DND-41 (cell line): Measurements from ENCODE around the gene TASOR2.

Experiments used
- ATAC-seq: fragments of 200-7000 bp; cut with Tn5 transposase; 3 replicates; pipeline ENCODE4 v1.9.1; 2021; ENCODE audit warnings: low read depth; ENCODE audit not compliant: insufficient read depth
- DNase-seq: peaks from one replicate; pipeline ENCODE4 v3.0.0-alpha.2; 2020
- H2AFZ ChIP-seq: 2 replicates; pipeline ENCODE4 v1.6.0; 2012; ENCODE audit warnings: low read depth, low read length
- H3K27ac ChIP-seq: 2 replicates; pipeline ENCODE4 v1.5.1; 2012; ENCODE audit warnings: low read length, inconsistent platforms
- H3K27me3 ChIP-seq: fragments of 200-600 bp; sonication (generic); 2 replicates; pipeline ENCODE4 v1.6.0; 2012; ENCODE audit warnings: low read length, mild to moderate bottlenecking, inconsistent platforms; ENCODE audit not compliant: insufficient read depth, poor library complexity
- H3K36me3 ChIP-seq: 2 replicates; pipeline ENCODE4 v1.5.1; 2012; ENCODE audit warnings: low read length, inconsistent platforms; ENCODE audit not compliant: insufficient read depth
- H3K4me1 ChIP-seq: 2 replicates; pipeline ENCODE4 v1.5.1; 2012; ENCODE audit warnings: mild to moderate bottlenecking, low read length; ENCODE audit not compliant: insufficient read depth
- H3K4me2 ChIP-seq: 2 replicates; pipeline ENCODE4 v1.6.0; 2012; ENCODE audit warnings: mild to moderate bottlenecking, moderate library complexity, low read length, inconsistent platforms; ENCODE audit not compliant: insufficient read depth
- H3K4me3 ChIP-seq, 2 experiments: fragments of 200-600 bp in 1 of 2; shearing (Covaris generic) in 1 of 2; 2 replicates each; pipeline ENCODE4 v1.5.1; 2012 to 2016; ENCODE audit warnings: inconsistent platforms in 2 of 2, low read length in 2 of 2, mild to moderate bottlenecking in 2 of 2, low read depth in 1 of 2, moderate library complexity in 1 of 2
- H3K79me2 ChIP-seq: 2 replicates; pipeline ENCODE4 v1.6.0; 2012; ENCODE audit warnings: low read length, inconsistent platforms; ENCODE audit not compliant: insufficient read depth
- H3K9ac ChIP-seq: 2 replicates; pipeline ENCODE4 v1.6.0; 2012; ENCODE audit warnings: low read depth, mild to moderate bottlenecking, inconsistent platforms, low read length, moderate library complexity
- H3K9me3 ChIP-seq: 2 replicates; pipeline ENCODE4 v1.5.1; 2012; ENCODE audit warnings: low read length, moderate library complexity, mild to moderate bottlenecking, inconsistent platforms; ENCODE audit not compliant: insufficient read depth, severe bottlenecking
- H4K20me1 ChIP-seq: 2 replicates; pipeline ENCODE4 v1.6.0; 2012; ENCODE audit warnings: low read length; ENCODE audit not compliant: insufficient read depth
- EZH2 ChIP-seq: IDR thresholded peaks from 3 replicates; pipeline ENCODE4 v1.6.1; 2012; ENCODE audit warnings: borderline replicate concordance, low read depth, mild to moderate bottlenecking, moderate library complexity, low read length, inconsistent platforms; ENCODE audit not compliant: severe bottlenecking
- TF ChIP-seq, protein P1 (sequence below): IDR thresholded peaks from 2 replicates; pipeline ENCODE4 v1.5.1; 2012; ENCODE audit warnings: borderline replicate concordance, low read length, moderate library complexity, mild to moderate bottlenecking; ENCODE audit not compliant: poor library complexity, severe bottlenecking; ENCODE audit errors: extremely low read depth

TASOR2 gene

DNA sequence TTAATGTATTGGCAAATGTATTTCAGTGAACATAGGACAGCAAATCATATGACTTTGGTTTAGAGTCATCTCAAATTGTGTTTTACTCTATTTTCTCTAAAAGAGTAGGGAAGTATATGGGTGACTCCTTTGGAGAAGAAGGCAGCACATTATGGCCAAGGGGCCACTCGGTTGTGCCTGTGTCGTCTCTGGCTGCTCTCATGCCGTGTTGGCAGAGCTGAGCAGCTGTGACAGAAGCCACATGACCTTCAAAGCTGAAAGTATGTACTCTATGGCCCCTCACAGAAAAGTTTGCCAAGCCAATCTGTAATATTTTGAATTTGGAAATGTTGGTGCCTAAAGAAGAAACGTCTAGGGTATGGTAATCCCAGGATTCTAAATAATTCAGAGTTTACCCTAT is 47.5 kb downstream of the TASOR2 start:
- Histone ChIP-seq H3K9me3 (no peaks in the 10 kb centered on the region), H4K20me1 (no peaks in the 10 kb centered on the region), H3K4me3 (no peak overlapping the region), H3K79me2 (peaks cover 5% of the 10 kb centered on the region; the same call in 1 of the 2 replicates), H3K4me2 (no peak overlapping the region), H3K36me3 (peaks cover 77% of the 10 kb centered on the region), H2AFZ (no peak overlapping the region), H3K27me3 (no peaks in the 10 kb centered on the region), H3K4me1 (no peaks in the 10 kb centered on the region), H3K9ac (no peak overlapping the region), H3K27ac (no peak overlapping the region)
- ATAC-seq (no peak), DNase-seq (no peak)
- TF ChIP-seq, protein P1, sequence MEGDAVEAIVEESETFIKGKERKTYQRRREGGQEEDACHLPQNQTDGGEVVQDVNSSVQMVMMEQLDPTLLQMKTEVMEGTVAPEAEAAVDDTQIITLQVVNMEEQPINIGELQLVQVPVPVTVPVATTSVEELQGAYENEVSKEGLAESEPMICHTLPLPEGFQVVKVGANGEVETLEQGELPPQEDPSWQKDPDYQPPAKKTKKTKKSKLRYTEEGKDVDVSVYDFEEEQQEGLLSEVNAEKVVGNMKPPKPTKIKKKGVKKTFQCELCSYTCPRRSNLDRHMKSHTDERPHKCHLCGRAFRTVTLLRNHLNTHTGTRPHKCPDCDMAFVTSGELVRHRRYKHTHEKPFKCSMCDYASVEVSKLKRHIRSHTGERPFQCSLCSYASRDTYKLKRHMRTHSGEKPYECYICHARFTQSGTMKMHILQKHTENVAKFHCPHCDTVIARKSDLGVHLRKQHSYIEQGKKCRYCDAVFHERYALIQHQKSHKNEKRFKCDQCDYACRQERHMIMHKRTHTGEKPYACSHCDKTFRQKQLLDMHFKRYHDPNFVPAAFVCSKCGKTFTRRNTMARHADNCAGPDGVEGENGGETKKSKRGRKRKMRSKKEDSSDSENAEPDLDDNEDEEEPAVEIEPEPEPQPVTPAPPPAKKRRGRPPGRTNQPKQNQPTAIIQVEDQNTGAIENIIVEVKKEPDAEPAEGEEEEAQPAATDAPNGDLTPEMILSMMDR = no peak
- TF ChIP-seq EZH2 = no peak
